Glomerular visceral epithelial cell (primary cell): ENCODE measurements around the gene RHOJ.
"Not testable (repeated sequence)": the region's sequence is repeated elsewhere in the genome, so short reads cannot be mapped to it uniquely, and the experiment has no call there.

Experiments
- DNase-seq: peaks from one replicate; pipeline ENCODE4 v3.0.0-alpha.2; 2016; ENCODE audit errors: extremely low spot score

Gene RHOJ

GRCh38 chr14:63204407-63205043 is at the start of gene RHOJ:
TSS of gene RHOJ (plus strand) at chr14:63204443. CDS start at chr14:63204870, 427 bp downstream.
- DNase-seq: no peak

- no peak for DNase-seq
Observed at GRCh38 chr14:63155511-63156185, 48.6 kb upstream of the RHOJ start.

GRCh38 chr14:63157195-63157594 is 47.0 kb upstream of the RHOJ start:
- no peak for DNase-seq

GRCh38 chr14:63163306-63163705 is 40.9 kb upstream of the RHOJ start:
- no peak for DNase-seq

GRCh38 chr14:63164108-63164683 is 40.0 kb upstream of the RHOJ start:
- DNase-seq: no peak

- not testable (repeated sequence) for DNase-seq
Observed at GRCh38 chr14:63165267-63165666, 39.0 kb upstream of the RHOJ start.

- DNase-seq: no peak
Observed at GRCh38 chr14:63167044-63167443, 37.2 kb upstream of the RHOJ start.

GRCh38 chr14:63174760-63175191 is 29.5 kb upstream of the RHOJ start:
- DNase-seq: peak; percentile 25

- DNase-seq: no peak
Observed at GRCh38 chr14:63175531-63175930, 28.7 kb upstream of the RHOJ start.

- no peak for DNase-seq
Observed at GRCh38 chr14:63178912-63179311, 25.3 kb upstream of the RHOJ start.

- no peak for DNase-seq
Observed at GRCh38 chr14:63179383-63179782, 24.9 kb upstream of the RHOJ start.

- no peak for DNase-seq
Observed at GRCh38 chr14:63180011-63180410, 24.2 kb upstream of the RHOJ start.

GRCh38 chr14:63182968-63183367 is 21.3 kb upstream of the RHOJ start:
- DNase-seq: no peak

- DNase-seq: no peak
Observed at GRCh38 chr14:63186453-63186852, 17.8 kb upstream of the RHOJ start.

- DNase-seq: no peak
Observed at GRCh38 chr14:63191211-63191610, 13.0 kb upstream of the RHOJ start.

GRCh38 chr14:63192085-63192484 is 12.2 kb upstream of the RHOJ start:
- DNase-seq: no peak

GRCh38 chr14:63193236-63193635 is 11.0 kb upstream of the RHOJ start:
- DNase-seq: no peak

- DNase-seq: no peak
Observed at GRCh38 chr14:63200035-63200740, 4.1 kb upstream of the RHOJ start.

- no peak for DNase-seq
Observed at GRCh38 chr14:63200767-63201166, 3.5 kb upstream of the RHOJ start.

GRCh38 chr14:63203015-63203414 is 1.2 kb upstream of the RHOJ start:
- no peak for DNase-seq

GRCh38 chr14:63203618-63204406 is 431 bp upstream of the RHOJ start:
- DNase-seq: peak; percentile 88
